Neutrophil (primary cell): ENCODE data around the gene XIRP1.
A peak's percentile ranks its signal among the peaks of the same experiment; 100 is the strongest.

Source experiments
- H3K27ac ChIP-seq: fragments of 200-600 bp; sonication (generic); 2 replicates; pipeline ENCODE4 v1.5.1; 2016; ENCODE audit warnings: mild to moderate bottlenecking, moderate library complexity
- H3K27me3 ChIP-seq: fragments of 200-600 bp; sonication (generic); 2 replicates; pipeline ENCODE4 v1.6.0; 2016; ENCODE audit warnings: mild to moderate bottlenecking
- H3K36me3 ChIP-seq: fragments of 200-600 bp; sonication (generic); 2 replicates; pipeline ENCODE4 v1.5.1; 2017
- H3K4me1 ChIP-seq, 2 experiments: fragments of 200-600 bp in 1 of 2; sonication (generic) in 1 of 2; 1 replicate in 1 of 2; 2 replicates in 1 of 2; pipeline versions ENCODE4 v1.5.1 to v1.6.1; 2013 to 2016; ENCODE audit warnings: low read depth in 1 of 2, low read length in 1 of 2, mild to moderate bottlenecking in 1 of 2, moderate library complexity in 1 of 2; ENCODE audit not compliant: control insufficient read depth in 1 of 2, insufficient read depth in 1 of 2
- H3K4me3 ChIP-seq, 2 experiments: fragments of 200-600 bp in 1 of 2; sonication (generic) in 1 of 2; 1 replicate in 1 of 2; 2 replicates in 1 of 2; pipeline ENCODE4 v1.5.1; 2013 to 2016; ENCODE audit warnings: low read depth in 1 of 2, low read length in 1 of 2, mild to moderate bottlenecking in 1 of 2, moderate library complexity in 1 of 2
- H3K9me3 ChIP-seq: fragments of 200-600 bp; sonication (generic); 2 replicates; pipeline ENCODE4 v1.5.1; 2016
- TF ChIP-seq, protein P1 (sequence below): fragments of 200-600 bp; sonication (generic); IDR thresholded peaks from 2 replicates; pipeline ENCODE4 v1.5.1; 2016; ENCODE audit warnings: antibody characterized with exemption

The XIRP1 gene

GRCh38 chr3:39142067-39142466, 50.3 kb downstream of the XIRP1 start:
- H3K4me1 ChIP-seq: peaks cover 28 to 33% of the 10 kb centered on the region in 2 experiments
- TF ChIP-seq, protein P1, sequence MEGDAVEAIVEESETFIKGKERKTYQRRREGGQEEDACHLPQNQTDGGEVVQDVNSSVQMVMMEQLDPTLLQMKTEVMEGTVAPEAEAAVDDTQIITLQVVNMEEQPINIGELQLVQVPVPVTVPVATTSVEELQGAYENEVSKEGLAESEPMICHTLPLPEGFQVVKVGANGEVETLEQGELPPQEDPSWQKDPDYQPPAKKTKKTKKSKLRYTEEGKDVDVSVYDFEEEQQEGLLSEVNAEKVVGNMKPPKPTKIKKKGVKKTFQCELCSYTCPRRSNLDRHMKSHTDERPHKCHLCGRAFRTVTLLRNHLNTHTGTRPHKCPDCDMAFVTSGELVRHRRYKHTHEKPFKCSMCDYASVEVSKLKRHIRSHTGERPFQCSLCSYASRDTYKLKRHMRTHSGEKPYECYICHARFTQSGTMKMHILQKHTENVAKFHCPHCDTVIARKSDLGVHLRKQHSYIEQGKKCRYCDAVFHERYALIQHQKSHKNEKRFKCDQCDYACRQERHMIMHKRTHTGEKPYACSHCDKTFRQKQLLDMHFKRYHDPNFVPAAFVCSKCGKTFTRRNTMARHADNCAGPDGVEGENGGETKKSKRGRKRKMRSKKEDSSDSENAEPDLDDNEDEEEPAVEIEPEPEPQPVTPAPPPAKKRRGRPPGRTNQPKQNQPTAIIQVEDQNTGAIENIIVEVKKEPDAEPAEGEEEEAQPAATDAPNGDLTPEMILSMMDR: no peak

GRCh38 chr3:39141171-39141995, 51.0 kb downstream of the XIRP1 start:
- Histone ChIP-seq H3K27ac (peak overlapping the region; percentile 63), H3K9me3 (peaks cover 6% of the 10 kb centered on the region), H3K27me3 (no peaks in the 10 kb centered on the region), H3K4me1 (peaks cover 21 to 26% of the 10 kb centered on the region in 2 experiments), H3K4me3 (no peak overlapping the region), H3K36me3 (peaks cover 66% of the 10 kb centered on the region)
- TF ChIP-seq, protein P1: no peak

More at GRCh38 chr3:39142067-39142466, 50.3 kb downstream of the XIRP1 start:
- H3K9me3 ChIP-seq: peaks cover 6% of the 10 kb centered on the region
- no peak overlapping the region for H3K4me3 ChIP-seq
- H3K27me3 ChIP-seq: no peaks in the 10 kb centered on the region
- H3K36me3 ChIP-seq: peaks cover 72% of the 10 kb centered on the region
- H3K27ac ChIP-seq: peak overlapping the region; percentile 63

DNA sequence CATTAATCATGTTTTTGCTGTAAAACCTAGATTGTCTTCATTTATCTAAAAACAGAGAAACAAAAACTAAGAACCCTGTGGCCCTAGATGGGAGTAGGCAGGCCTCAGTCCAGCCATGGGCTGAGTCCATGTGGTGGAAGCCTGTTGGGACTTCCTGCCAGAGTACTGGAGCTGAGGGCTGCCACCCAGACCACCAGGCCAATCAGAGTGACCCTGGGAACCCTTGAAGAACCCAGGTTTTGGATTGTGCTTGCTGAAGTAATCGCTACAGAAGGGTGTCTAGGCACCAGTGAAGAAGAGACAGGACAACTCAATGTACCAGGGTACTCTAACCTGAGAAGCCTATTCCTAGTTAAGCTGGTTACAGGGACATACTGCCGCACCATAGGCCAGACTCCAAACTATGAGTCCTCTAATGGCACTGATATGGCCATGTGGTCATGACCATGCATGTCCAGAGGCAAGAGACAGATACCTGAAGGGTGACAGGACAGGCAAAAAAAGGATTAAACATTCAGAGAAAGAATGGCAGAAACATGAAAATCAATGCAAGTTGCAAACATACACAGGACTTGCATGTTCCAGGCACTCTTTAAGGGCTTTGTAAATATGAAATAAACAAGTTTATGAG, 51.9 kb downstream of the XIRP1 start:
- Histone ChIP-seq H3K27me3 (no peaks in the 10 kb centered on the region), H3K27ac (peak overlapping the region; percentile 63), H3K9me3 (peaks cover 6% of the 10 kb centered on the region), H3K36me3 (peaks cover 56% of the 10 kb centered on the region), H3K4me1 (peaks cover 15 to 22% of the 10 kb centered on the region in 2 experiments), H3K4me3 (no peak overlapping the region)
- TF ChIP-seq, protein P1: no peak

- Histone ChIP-seq H3K27ac (no peak overlapping the region), H3K9me3 (peaks cover 6% of the 10 kb centered on the region), H3K36me3 (peaks cover 46% of the 10 kb centered on the region), H3K4me1 (peaks cover 15 to 22% of the 10 kb centered on the region in 2 experiments), H3K27me3 (no peaks in the 10 kb centered on the region), H3K4me3 (no peak overlapping the region)
- TF ChIP-seq, protein P1: no peak
Observed at GRCh38 chr3:39139442-39139841, 53.0 kb downstream of the XIRP1 start.

GRCh38 chr3:39138804-39139415, 53.5 kb downstream of the XIRP1 start:
- peaks cover 41% of the 10 kb centered on the region for H3K36me3 ChIP-seq
- H3K4me1 ChIP-seq: peaks cover 15 to 22% of the 10 kb centered on the region in 2 experiments
- peak overlapping the region; percentile 19 for H3K27ac ChIP-seq

More at GRCh38 chr3:39138804-39139415, 53.5 kb downstream of the XIRP1 start:
- peaks cover 6% of the 10 kb centered on the region for H3K9me3 ChIP-seq
- TF ChIP-seq, protein P1: no peak
- no peaks in the 10 kb centered on the region for H3K27me3 ChIP-seq
- H3K4me3 ChIP-seq: no peak overlapping the region
